Activated CD4-positive, alpha-beta T cell treated with anti-CD3 and anti-CD28 coated beads, Interleukin-2, amount 50 U/mL, for 1 hour (primary cell): ENCODE measurements around the gene ZNF770.

Source experiments
- DNase-seq: peaks from one replicate; pipeline ENCODE4 v3.0.0-alpha.2; 2020

The ZNF770 gene, protein sequence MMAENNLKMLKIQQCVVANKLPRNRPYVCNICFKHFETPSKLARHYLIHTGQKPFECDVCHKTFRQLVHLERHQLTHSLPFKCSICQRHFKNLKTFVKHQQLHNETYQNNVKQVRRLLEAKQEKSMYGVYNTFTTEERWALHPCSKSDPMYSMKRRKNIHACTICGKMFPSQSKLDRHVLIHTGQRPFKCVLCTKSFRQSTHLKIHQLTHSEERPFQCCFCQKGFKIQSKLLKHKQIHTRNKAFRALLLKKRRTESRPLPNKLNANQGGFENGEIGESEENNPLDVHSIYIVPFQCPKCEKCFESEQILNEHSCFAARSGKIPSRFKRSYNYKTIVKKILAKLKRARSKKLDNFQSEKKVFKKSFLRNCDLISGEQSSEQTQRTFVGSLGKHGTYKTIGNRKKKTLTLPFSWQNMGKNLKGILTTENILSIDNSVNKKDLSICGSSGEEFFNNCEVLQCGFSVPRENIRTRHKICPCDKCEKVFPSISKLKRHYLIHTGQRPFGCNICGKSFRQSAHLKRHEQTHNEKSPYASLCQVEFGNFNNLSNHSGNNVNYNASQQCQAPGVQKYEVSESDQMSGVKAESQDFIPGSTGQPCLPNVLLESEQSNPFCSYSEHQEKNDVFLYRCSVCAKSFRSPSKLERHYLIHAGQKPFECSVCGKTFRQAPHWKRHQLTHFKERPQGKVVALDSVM

GRCh38 chr15:34988027-34988902, at the start of gene ZNF770:
ZNF770 (minus strand) TSS chr15:34988287; CDS start chr15:34983434, 4,853 bp downstream.
- peak; percentile 79 for DNase-seq

DNA sequence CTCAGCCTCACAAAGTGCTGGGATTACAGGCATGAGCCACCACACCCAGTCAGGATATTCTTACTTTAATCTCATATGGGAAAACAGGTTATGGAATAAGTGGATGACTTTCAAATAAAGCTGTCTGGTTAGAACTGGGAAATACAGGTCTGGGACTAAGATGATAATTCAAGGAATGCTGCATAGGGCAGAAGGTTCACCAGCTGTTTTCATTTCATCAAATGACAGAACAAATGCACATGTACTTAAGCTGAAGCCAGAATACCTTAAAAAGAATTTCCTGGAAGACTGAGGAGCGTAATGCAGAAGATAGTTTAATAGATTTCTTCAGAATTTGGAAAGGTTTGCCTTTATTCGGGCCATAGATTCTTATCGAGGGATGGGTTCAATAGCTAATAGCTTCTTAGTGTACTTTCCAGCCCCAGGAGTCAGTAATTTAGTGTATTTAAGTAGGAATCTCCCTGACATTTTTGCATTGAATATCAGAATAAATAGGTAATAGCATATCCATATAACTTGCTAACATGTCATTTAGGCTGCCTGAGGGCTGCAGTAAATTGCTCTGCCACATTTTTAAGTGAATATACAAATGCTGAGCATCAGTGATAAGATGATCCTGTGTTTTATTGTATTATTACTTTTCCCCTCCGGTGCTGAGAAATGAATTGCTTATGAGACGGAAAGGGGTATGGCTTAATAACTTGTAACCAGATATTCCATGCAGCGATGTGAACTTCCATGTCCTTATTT, 40.3 kb upstream of the ZNF770 start:
- no peak for DNase-seq

- no peak for DNase-seq
Measured at GRCh38 chr15:35023804-35024203, 35.7 kb upstream of the ZNF770 start.

DNA sequence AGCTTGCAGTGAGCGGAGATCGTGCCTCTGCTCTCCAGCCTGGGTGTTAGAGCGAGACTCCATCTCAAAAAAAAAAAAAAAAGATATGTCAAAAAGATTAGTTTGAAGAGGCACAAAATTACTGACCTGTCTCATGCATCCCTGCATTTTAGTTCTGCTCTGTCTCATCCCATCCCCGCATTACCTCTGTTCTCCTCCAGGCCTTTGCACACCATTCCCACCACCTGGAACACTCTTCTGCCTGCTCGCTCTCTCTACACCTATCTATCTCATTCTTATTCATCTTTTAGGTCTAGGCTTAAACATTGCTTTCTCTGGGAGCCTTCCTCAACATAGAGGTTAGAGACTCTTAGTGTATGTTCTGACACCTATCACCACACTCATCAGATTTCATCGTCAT, 32.9 kb upstream of the ZNF770 start:
- no peak for DNase-seq

DNA sequence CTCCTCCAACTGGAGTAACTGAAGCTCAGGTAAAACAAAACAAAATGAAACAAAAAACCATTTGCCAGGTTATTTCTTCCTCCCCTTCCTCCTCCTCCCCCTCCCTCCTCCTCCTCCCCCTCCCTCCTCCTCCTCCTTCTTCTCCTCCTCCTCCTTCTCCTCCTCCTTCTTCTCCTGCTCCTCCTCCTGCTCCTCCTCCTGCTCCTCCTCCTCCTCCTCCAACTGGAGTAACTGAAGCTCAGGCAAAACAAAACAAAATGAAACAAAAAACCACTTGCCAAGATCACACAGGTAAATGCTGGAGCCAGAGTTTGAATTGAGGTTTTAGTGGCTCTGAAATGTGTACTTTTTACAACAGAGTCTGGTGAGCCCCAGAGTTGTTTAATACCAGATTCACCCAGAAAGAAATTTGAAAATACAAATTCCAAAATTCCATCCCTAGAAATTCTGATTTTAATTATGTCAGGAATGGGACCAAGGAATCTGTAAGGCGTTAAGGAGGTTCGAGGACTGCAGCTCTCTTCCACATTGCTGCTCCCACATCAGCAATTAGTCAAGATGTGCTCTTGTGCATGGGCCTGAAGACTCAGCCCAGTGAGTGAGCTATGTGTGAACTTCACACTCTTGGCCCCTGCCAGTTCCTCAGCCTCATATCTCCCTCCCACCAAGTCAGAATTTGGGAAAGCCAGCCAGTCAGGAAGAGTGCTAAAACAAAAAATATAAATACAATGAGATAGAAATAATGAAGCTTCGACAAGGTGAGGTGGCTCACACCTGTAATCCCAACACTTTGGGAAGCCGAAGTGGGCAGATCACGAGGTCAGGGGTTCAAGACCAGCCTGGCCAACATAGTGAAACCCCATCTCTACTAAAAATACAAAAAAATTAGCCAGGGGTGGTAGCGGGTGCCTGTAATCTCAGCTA, 31.6 kb upstream of the ZNF770 start:
- DNase-seq = no peak

GRCh38 chr15:35014241-35014640, 26.2 kb upstream of the ZNF770 start:
- DNase-seq = no peak

GRCh38 chr15:35013370-35013769, 25.3 kb upstream of the ZNF770 start:
- DNase-seq = no peak

GRCh38 chr15:35007397-35007796, 19.3 kb upstream of the ZNF770 start:
- DNase-seq = no peak

DNA sequence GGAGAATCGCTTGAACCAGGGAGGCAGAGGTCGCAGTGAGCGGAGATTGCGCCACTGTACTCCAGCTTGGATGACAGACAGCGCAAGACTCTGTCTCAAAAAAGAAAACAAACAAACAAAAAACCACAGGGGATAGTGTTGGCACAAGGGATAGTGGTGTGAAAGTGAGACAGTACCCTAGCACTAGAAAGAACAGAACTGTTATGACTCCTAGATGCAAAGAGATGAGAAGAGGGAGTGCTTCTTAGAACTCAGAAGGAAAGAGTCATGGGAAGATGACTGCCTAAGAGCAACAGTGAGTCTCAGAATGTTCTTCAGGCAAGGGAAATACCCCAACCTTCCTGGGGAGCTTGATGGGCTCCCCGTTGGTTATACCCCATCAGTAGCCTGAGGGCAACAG, 17.8 kb upstream of the ZNF770 start:
- no peak for DNase-seq

- no peak for DNase-seq
Measured at GRCh38 chr15:35003928-35004327, 15.8 kb upstream of the ZNF770 start.

DNA sequence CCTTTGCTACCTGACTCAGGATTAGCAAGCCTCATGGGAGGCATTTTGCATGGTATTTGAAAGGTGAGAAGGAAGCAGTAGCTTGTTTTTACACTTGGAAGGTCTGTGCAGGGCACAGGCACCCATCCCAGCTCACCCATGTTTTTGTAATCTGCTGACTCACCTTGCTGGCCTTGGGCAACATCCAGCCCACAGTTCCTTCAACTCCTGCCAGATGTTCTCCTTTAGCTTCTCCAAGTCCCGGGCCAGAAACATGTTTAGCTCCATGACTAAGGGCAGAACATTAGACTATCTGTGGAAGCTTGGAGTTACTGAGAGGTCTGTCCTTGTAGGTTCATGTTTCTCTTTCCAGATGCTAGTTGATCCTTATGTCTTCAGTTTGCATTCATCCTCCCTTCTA, 12.4 kb upstream of the ZNF770 start:
- no peak for DNase-seq

DNA sequence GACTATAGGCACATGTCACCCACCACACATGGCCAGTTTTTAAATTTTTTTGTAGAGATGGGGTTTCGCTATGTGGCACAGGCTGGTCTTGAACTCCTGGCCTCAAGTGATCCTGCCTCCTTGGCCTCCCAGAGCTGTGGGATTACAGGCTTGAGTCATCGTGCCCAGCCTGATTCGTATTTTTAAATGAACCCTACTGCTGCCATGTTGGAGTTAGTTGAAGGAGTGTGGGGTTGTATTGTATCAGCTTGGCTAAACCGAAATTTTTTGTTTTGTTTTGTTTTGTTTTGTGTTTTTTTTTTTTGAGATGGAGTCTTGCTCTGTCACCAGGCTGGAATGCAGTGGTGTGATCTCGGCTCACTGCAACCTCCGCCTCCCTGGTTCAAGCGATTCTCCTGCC, 11.8 kb upstream of the ZNF770 start:
- DNase-seq = no peak

- DNase-seq = no peak
Measured at GRCh38 chr15:34994925-34995324, 6.8 kb upstream of the ZNF770 start.

- DNase-seq = no peak
Measured at GRCh38 chr15:34993877-34994276, 5.8 kb upstream of the ZNF770 start.

DNA sequence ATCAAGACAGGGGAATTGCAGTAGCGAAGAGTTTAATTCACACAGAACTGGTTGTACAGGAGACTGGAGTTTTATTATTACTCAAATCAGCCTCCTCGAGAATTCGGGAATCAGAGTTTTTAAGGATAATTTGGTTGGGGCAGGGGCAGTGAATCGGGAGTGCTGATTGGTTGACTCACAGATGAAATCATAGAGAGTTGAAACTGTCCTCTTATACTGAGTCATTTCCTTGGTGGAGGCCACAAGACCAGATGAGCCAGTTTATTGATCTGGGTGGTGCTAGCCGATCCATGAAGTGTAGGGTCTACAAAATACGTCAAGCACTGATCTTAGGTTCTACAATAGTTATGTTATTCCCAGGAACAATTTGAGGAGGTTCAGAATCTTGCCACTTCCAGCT, 5.3 kb upstream of the ZNF770 start:
- no peak for DNase-seq

- no peak for DNase-seq
Measured at GRCh38 chr15:34987609-34988026, 469 bp downstream of the ZNF770 start.

DNA sequence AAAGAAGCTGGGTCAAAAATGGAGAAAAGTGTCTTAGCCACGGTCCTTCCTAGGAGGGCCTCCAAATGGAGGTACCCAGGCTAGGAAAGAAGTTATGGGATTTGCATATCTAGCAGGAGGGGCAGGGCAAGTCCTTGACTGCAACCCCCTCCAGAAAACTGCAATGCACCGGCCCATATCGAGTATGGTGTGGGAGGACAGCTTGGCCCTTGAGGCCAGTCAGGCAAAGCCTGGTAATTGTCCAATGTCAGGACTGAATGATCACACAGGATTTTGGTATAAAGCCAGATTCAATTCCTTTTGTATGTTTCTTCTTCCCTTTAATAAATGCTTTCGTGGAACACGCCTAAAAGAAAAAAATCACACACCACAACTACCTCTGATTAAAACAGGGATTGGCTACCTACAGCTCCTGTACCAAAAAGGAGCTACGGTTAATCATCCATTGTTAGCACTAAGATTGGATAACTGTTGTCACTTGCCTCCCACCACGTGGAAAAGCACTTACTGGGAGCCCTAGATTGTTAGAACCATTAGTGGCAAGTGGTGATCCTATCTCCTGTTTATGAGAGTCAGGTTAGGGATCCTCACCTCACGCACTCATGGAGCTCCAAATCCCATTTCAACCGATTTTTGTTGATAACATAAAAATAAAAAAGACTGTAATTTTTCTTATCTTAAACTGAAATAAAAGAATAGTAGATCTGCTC, 1.2 kb downstream of the ZNF770 start:
- no peak for DNase-seq

- no peak for DNase-seq
Measured at GRCh38 chr15:34986326-34986725, 1.8 kb downstream of the ZNF770 start.

- DNase-seq = no peak
Measured at GRCh38 chr15:34984889-34985630, 3.0 kb downstream of the ZNF770 start.

DNA sequence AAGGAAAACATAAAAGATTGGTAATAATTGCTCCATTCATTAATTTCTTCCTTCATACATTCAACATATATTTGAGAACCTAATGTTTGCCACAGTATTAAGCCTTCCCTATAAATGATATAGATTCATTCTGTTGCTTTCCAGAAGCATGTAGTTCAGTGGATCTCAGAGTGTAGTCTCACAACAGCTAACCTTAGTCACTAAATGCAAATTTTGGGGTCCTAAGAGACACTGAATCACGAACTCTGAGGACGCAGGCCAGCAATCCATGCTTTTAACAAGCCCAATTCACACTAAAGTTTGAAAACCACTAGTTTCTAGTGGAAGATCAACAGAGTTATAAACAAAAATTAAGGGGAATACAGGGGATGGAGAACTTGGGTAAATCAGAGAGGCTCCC, 11.3 kb downstream of the ZNF770 start:
- DNase-seq = no peak
